ENCODE measurements around the gene CIITA. TPM values are rescaled to one million over a fixed set of nuclear protein-coding genes. Genes with fewer than 3 reads are reported as not detected.
A peak's percentile ranks its signal among the peaks of the same experiment; 100 is the strongest.

The CIITA gene
- total RNA-seq, 2 donors from 2014 or later = 11.7 to 16.0 TPM

GRCh38 chr16:10881479-10882030 is 4.6 kb downstream of the CIITA start:
- no peak overlapping the region for H3K4me3 ChIP-seq
- no peaks in the 10 kb centered on the region for H3K36me3 ChIP-seq
- no peaks in the 10 kb centered on the region for H3K27me3 ChIP-seq (replicated peaks; ENCODE audit: insufficient read depth)
- no peaks in the 10 kb centered on the region for H3K4me1 ChIP-seq (replicated peaks)
- no peaks in the 10 kb centered on the region for H3K9me3 ChIP-seq
- WGBS = 68% methylated on average over 7 of the region's 7 CpGs
- DNase-seq (ENCODE audit: low spot score) = no peak
- intact Hi-C loops (cut with DNase I) = no loop called here
- TF ChIP-seq POLR2AphosphoS5 (IDR thresholded peaks at IDR 0.05) (no peak), POLR2A (IDR thresholded peaks at IDR 0.05) (no peak), CTCF (IDR thresholded peaks at IDR 0.05) (no peak)
- no peak overlapping the region for H3K27ac ChIP-seq

GRCh38 chr16:10883004-10883403 is 6.0 kb downstream of the CIITA start:
- Histone ChIP-seq H3K4me3 (no peak overlapping the region), H3K27ac (no peak overlapping the region), H3K9me3 (no peaks in the 10 kb centered on the region), H3K27me3 (replicated peaks; ENCODE audit: insufficient read depth) (no peaks in the 10 kb centered on the region), H3K36me3 (no peaks in the 10 kb centered on the region), H3K4me1 (replicated peaks) (no peaks in the 10 kb centered on the region)
- intact Hi-C loops (cut with DNase I) = no loop called here
- TF ChIP-seq POLR2AphosphoS5 (IDR thresholded peaks at IDR 0.05) (no peak), CTCF (IDR thresholded peaks at IDR 0.05) (no peak), POLR2A (IDR thresholded peaks at IDR 0.05) (peak; percentile 20)
- no peak for DNase-seq (ENCODE audit: low spot score)
- 60% methylated on average over 7 of the region's 7 CpGs for WGBS

GRCh38 chr16:10885246-10885645 is 8.2 kb downstream of the CIITA start:
- Histone ChIP-seq H3K27me3 (replicated peaks; ENCODE audit: insufficient read depth) (no peaks in the 10 kb centered on the region), H3K36me3 (no peaks in the 10 kb centered on the region), H3K4me1 (replicated peaks) (no peaks in the 10 kb centered on the region), H3K4me3 (no peak overlapping the region), H3K9me3 (no peaks in the 10 kb centered on the region), H3K27ac (no peak overlapping the region)
- DNase-seq (ENCODE audit: low spot score) = no peak
- 62% methylated on average over 6 of the region's 6 CpGs for WGBS
- TF ChIP-seq POLR2A (IDR thresholded peaks at IDR 0.05) (no peak), POLR2AphosphoS5 (IDR thresholded peaks at IDR 0.05) (no peak), CTCF (IDR thresholded peaks at IDR 0.05) (no peak)
- intact Hi-C loops (cut with DNase I) = no loop called here

- Histone ChIP-seq H3K27ac (no peak overlapping the region), H3K4me3 (no peak overlapping the region), H3K27me3 (replicated peaks; ENCODE audit: insufficient read depth) (no peaks in the 10 kb centered on the region), H3K9me3 (no peaks in the 10 kb centered on the region), H3K4me1 (replicated peaks) (no peaks in the 10 kb centered on the region), H3K36me3 (no peaks in the 10 kb centered on the region)
- intact Hi-C loops (cut with DNase I) = no loop called here
- no peak for DNase-seq (ENCODE audit: low spot score)
- TF ChIP-seq CTCF (IDR thresholded peaks at IDR 0.05) = no peak
- no peak for TF ChIP-seq POLR2AphosphoS5 (IDR thresholded peaks at IDR 0.05)
- TF ChIP-seq POLR2A (IDR thresholded peaks at IDR 0.05) = no peak
- 66% methylated on average over 10 of the region's 10 CpGs for WGBS
Observed at GRCh38 chr16:10888320-10888937, 11.4 kb downstream of the CIITA start.

GRCh38 chr16:10889855-10890254 is 12.9 kb downstream of the CIITA start:
- no peak overlapping the region for H3K27ac ChIP-seq
- H3K36me3 ChIP-seq = no peaks in the 10 kb centered on the region
- no peaks in the 10 kb centered on the region for H3K9me3 ChIP-seq
- DNase-seq (ENCODE audit: low spot score) = no peak
- intact Hi-C loops (cut with DNase I) = no loop called here
- WGBS = 88% methylated on average over 4 of the region's 4 CpGs
- H3K27me3 ChIP-seq (replicated peaks; ENCODE audit: insufficient read depth) = no peaks in the 10 kb centered on the region
- TF ChIP-seq POLR2A (IDR thresholded peaks at IDR 0.05) = no peak
- no peaks in the 10 kb centered on the region for H3K4me1 ChIP-seq (replicated peaks)
- H3K4me3 ChIP-seq = no peak overlapping the region
